Prostate gland (tissue), 2 donors: ENCODE data around the gene TMEM212. TPM values are rescaled to one million over a fixed set of nuclear protein-coding genes. Genes with fewer than 3 reads are reported as not detected.

ENCODE experiments used
- DNase-seq: peaks from one replicate; pipeline ENCODE4 v3.0.0-alpha.2; 2019; ENCODE audit warnings: low spot score
- H3K27ac ChIP-seq, 2 donors: fragments of 200-600 bp; sonication (generic); 2 replicates each; pipeline ENCODE4 v1.5.1; 2017 to 2019
- H3K27me3 ChIP-seq: fragments of 200-600 bp; sonication (generic); replicated peaks from 2 replicates; pipeline ENCODE4 v1.5.1; 2019; ENCODE audit not compliant: insufficient read depth
- H3K36me3 ChIP-seq, 2 donors: fragments of 200-600 bp; sonication (generic); 1 replicate in 1 of 2; 2 replicates in 1 of 2; pipeline versions ENCODE4 v1.5.1 to v1.8.1; 2017 to 2019
- H3K4me1 ChIP-seq: fragments of 200-600 bp; sonication (generic); replicated peaks from 2 replicates; pipeline ENCODE4 v1.5.1; 2019
- H3K4me3 ChIP-seq, 2 donors: fragments of 200-600 bp; sonication (generic); 2 replicates each; pipeline ENCODE4 v1.5.1; 2017 to 2019
- H3K9me3 ChIP-seq: fragments of 200-600 bp; sonication (generic); 2 replicates; pipeline ENCODE4 v1.5.1; 2017
- POLR2A ChIP-seq: fragments of 450-650 bp; IDR thresholded peaks from one replicate; pipeline ENCODE4 v1.6.1; 2016; ENCODE audit warnings: antibody characterized with exemption, mild to moderate bottlenecking
- POLR2AphosphoS5 ChIP-seq: sonication (generic); formaldehyde crosslinking; IDR thresholded peaks from one replicate; pipeline ENCODE4 v1.6.1; 2017; ENCODE audit warnings: antibody characterized with exemption
- WGBS: methylation state at CpG from one replicate; pipeline ENCODE4 v1.1.5; 2018; 5-methylcytosine and 5-hydroxymethylcytosine counted together
- intact Hi-C: fragments of 100-400 bp; cut with DNase I; formaldehyde crosslinking; loops from one replicate; pipeline ENCODE4 v1.14.2; 2022
- total RNA-seq, 2 donors: library from RNA; depleted of rRNA; stranded (reverse); fragments of >200 nt; gene quantifications; one replicate each; pipeline ENCODE4 v1.1.0, GENCODE V29; 2016
- TF ChIP-seq, protein P1 (sequence below), 4 experiments: fragments of 200-600 bp in 2 of 4; fragments of 450-650 bp in 2 of 4; sonication (generic) in 2 of 4; IDR thresholded peaks; 1 replicate in 3 of 4; 2 replicates in 1 of 4; pipeline ENCODE4 v1.5.1; 2016 to 2019; ENCODE audit warnings: antibody characterized with exemption in 4 of 4, mild to moderate bottlenecking in 2 of 4, moderate library complexity in 2 of 4

Gene TMEM212
- total RNA-seq, 2 donors from 2014 or later = not detected

DNA sequence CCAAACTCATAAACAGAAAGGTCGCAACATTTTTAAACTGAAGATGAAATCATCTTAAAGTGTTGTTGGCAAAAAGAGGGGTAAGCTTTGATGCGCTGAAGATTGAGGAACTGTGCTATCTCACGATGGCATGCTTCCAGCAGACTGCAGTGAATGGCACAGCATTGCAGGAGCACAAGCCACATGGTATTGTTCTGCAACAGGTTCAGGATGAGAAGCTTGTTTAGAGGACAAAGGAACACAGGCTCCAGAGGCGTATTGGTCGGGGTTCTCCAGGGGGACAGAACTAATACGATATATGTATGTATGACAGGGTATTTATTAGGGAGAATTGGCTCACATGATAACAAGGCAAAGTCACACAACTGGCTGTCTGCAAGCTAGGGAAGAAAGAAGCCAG, 19.0 kb upstream of the TMEM212 start:
- intact Hi-C loops = no loop called here
- Histone ChIP-seq H3K27ac (no peak overlapping the region), H3K4me3 (no peak overlapping the region), H3K36me3 (no peaks in the 10 kb centered on the region), H3K27me3 (no peaks in the 10 kb centered on the region), H3K9me3 (no peaks in the 10 kb centered on the region), H3K4me1 (no peaks in the 10 kb centered on the region)
- DNase-seq = no peak
- no peak for TF ChIP-seq POLR2A
- TF ChIP-seq, protein P1, sequence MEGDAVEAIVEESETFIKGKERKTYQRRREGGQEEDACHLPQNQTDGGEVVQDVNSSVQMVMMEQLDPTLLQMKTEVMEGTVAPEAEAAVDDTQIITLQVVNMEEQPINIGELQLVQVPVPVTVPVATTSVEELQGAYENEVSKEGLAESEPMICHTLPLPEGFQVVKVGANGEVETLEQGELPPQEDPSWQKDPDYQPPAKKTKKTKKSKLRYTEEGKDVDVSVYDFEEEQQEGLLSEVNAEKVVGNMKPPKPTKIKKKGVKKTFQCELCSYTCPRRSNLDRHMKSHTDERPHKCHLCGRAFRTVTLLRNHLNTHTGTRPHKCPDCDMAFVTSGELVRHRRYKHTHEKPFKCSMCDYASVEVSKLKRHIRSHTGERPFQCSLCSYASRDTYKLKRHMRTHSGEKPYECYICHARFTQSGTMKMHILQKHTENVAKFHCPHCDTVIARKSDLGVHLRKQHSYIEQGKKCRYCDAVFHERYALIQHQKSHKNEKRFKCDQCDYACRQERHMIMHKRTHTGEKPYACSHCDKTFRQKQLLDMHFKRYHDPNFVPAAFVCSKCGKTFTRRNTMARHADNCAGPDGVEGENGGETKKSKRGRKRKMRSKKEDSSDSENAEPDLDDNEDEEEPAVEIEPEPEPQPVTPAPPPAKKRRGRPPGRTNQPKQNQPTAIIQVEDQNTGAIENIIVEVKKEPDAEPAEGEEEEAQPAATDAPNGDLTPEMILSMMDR (IDR thresholded peaks at IDR 0.05) = no peak
- WGBS = 65% methylated on average over 6 of the region's 6 CpGs

DNA sequence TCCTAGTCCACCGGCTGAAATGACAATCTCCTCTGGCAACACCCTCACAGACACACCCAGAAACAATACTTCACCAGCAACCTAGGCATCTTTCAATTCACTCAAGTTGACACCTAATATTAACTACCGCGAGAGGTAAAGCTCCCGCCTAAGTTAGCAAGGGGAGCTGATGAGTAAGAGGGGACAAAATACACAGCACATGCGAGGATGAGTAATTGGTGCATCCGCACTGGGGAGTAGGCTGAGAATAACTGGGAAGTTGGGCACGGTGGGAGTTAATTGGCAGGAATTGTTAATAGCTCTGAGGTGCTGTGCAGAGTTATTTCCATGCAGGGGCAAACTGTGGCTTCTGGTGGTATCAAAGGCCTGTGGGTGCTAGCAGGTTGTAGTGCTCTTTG, 18.3 kb upstream of the TMEM212 start:
- H3K9me3 ChIP-seq = no peaks in the 10 kb centered on the region
- H3K4me3 ChIP-seq = no peak overlapping the region
- no peak overlapping the region for H3K27ac ChIP-seq
- H3K36me3 ChIP-seq = no peaks in the 10 kb centered on the region
- 93% methylated on average over 7 of the region's 7 CpGs for WGBS
- no peaks in the 10 kb centered on the region for H3K4me1 ChIP-seq
- intact Hi-C loops = no loop called here
- H3K27me3 ChIP-seq = no peaks in the 10 kb centered on the region
- TF ChIP-seq POLR2A (no peak), POLR2AphosphoS5 (no peak)
- TF ChIP-seq, protein P1 (IDR thresholded peaks at IDR 0.05) = no peak
- DNase-seq = no peak

DNA sequence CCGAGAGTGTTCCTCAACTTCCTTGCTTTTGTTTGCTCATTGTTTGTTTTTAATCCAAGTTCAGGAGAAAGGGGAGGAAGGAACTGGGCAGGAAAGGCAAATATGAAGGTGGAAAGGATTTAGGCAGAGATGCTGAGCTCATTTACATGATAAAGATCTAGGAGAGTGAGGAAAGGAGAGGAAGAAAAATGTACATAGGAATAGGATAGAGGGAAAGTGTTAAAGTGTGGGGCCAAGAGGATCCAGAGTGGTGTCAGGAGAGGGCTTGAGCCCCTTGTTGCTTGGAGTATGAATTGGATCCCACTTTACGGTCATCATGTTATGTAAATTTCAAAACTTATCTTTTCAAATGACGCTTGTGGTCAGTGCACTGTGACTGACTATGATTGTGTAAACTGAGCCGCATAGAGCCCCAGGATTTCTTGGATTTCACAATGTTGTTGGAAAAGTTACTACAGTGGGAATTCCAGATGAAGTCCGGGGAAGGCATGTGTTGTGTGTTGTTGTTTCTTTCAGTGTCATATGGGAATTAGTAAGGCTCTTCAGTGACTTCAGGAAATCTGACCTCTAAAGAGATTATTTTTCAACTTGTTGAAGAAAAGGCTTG, 17.8 kb upstream of the TMEM212 start:
- TF ChIP-seq, protein P1 (IDR thresholded peaks at IDR 0.05) = no peak
- no peak for TF ChIP-seq POLR2AphosphoS5
- no peak for TF ChIP-seq POLR2A

DNA sequence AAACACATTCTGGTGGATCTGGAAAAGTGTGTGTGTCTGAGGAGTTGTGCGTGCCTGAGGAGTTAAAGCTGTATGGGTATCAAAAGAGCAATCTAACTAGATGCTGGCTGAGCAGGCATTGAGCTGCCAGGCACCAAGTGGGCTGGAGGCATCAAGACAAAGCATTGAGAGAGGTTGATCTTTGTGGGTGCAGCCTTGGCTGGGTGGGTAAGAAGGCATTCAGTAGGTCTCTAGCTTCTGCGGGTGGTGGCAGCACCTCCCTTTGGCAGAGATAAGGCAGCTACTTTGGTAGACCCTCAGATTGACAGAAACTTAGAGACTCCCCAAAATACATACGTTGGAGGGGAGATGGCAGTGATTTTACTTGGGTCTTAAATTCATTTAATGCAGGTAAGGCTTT, 15.8 kb upstream of the TMEM212 start:
- intact Hi-C loops = no loop called here
- Histone ChIP-seq H3K4me3 (no peak overlapping the region), H3K36me3 (no peaks in the 10 kb centered on the region), H3K4me1 (no peaks in the 10 kb centered on the region), H3K27ac (no peak overlapping the region), H3K27me3 (no peaks in the 10 kb centered on the region), H3K9me3 (no peaks in the 10 kb centered on the region)
- no peak for DNase-seq
- 96% methylated on average over 3 of the region's 3 CpGs for WGBS
- TF ChIP-seq, protein P1 (IDR thresholded peaks at IDR 0.05) = no peak
- TF ChIP-seq POLR2A (no peak), POLR2AphosphoS5 (no peak)

More for the DNA sequence above, 17.8 kb upstream of the TMEM212 start:
- H3K9me3 ChIP-seq = no peaks in the 10 kb centered on the region
- intact Hi-C loops = no loop called here
- no peaks in the 10 kb centered on the region for H3K27me3 ChIP-seq
- no peaks in the 10 kb centered on the region for H3K36me3 ChIP-seq
- no peak overlapping the region for H3K27ac ChIP-seq
- DNase-seq = no peak
- no peaks in the 10 kb centered on the region for H3K4me1 ChIP-seq
- 78% methylated on average over 5 of the region's 5 CpGs for WGBS
- no peak overlapping the region for H3K4me3 ChIP-seq

DNA sequence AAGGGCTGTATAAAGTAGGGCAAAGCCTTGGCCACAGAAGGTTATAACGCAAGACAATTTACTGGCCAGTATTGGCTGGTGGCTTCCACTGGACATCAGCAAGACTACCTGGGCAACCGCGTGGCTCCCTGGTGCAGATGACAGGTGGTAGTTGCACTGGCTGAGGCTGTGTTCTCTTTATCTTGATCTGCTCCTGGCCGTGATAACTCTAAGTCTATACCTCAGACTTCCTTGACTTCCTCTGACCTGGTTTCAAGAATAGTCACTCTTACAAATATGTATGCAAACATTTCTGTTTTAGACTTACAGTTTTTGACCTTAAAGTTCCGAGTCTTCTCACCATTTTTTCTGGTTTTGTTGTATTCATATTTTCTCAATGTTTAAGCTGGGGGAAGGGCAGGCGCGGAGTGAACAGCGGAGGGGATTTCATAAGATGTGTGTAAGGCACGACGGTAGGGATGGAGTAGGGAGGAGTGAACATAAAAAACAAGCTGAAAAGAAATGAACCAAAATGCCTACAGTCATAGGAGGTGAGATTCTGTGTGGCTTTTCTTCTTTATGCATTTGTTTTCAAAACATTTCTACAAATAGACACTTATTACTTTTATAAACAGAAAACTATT, 15.2 kb upstream of the TMEM212 start:
- H3K9me3 ChIP-seq = no peaks in the 10 kb centered on the region
- TF ChIP-seq POLR2A (no peak), POLR2AphosphoS5 (no peak)
- TF ChIP-seq, protein P1 (IDR thresholded peaks at IDR 0.05) = no peak
- intact Hi-C loops = no loop called here
- no peak for DNase-seq
- no peaks in the 10 kb centered on the region for H3K27me3 ChIP-seq
- H3K4me1 ChIP-seq = no peaks in the 10 kb centered on the region
- H3K27ac ChIP-seq = no peak overlapping the region
- H3K4me3 ChIP-seq = no peak overlapping the region
- no peaks in the 10 kb centered on the region for H3K36me3 ChIP-seq
- 87% methylated on average over 10 of the region's 10 CpGs for WGBS
